ENCODE results near the gene ZFYVE28.

- TF ChIP-seq POLR2A (IDR thresholded peaks at IDR 0.05) (no peak), CTCF (IDR thresholded peaks at IDR 0.05) (no peak)
Observed at GRCh38 chr4:2251073-2251794, 167.2 kb downstream of the ZFYVE28 start.

Data from adrenal gland (tissue), 5 donors.